ENCODE measurements around the gene HEXD.
A peak's percentile ranks its signal among the peaks of the same experiment; 100 is the strongest.
"Not testable (repeated sequence)": the region's sequence is repeated elsewhere in the genome, so short reads cannot be mapped to it uniquely, and the experiment has no call there.

HEXD gene

GRCh38 chr17:82396601-82397435, 21.3 kb upstream of the HEXD start:
- peak; percentile 90 for DNase-seq (ENCODE audit: low spot score)

GRCh38 chr17:82397449-82398335, 20.5 kb upstream of the HEXD start:
- no peak for DNase-seq (ENCODE audit: low spot score)

- DNase-seq (ENCODE audit: low spot score): peak; percentile 89
These were observed 19.1 kb upstream of the HEXD start for GRCh38 chr17:82399041-82399441.

GRCh38 chr17:82399601-82400101, 18.5 kb upstream of the HEXD start:
- peak; percentile 31 for DNase-seq (ENCODE audit: low spot score)

GRCh38 chr17:82400206-82400605, 17.9 kb upstream of the HEXD start:
- DNase-seq (ENCODE audit: low spot score): peak; percentile 24

GRCh38 chr17:82400830-82401229, 17.3 kb upstream of the HEXD start:
- peak; percentile 72 for DNase-seq (ENCODE audit: low spot score)

GRCh38 chr17:82402865-82403264, 15.3 kb upstream of the HEXD start:
- no peak for DNase-seq (ENCODE audit: low spot score)

- no peak for DNase-seq (ENCODE audit: low spot score)
These were observed 14.2 kb upstream of the HEXD start for GRCh38 chr17:82403662-82404660.

GRCh38 chr17:82405051-82405450, 13.1 kb upstream of the HEXD start:
- no peak for DNase-seq (ENCODE audit: low spot score)

- no peak for DNase-seq (ENCODE audit: low spot score)
These were observed 11.9 kb upstream of the HEXD start for GRCh38 chr17:82406131-82406671.

- DNase-seq (ENCODE audit: low spot score): no peak
These were observed 10.9 kb upstream of the HEXD start for GRCh38 chr17:82407255-82407654.

GRCh38 chr17:82408288-82408937, 9.7 kb upstream of the HEXD start:
- DNase-seq (ENCODE audit: low spot score): no peak

GRCh38 chr17:82408938-82409318, 9.2 kb upstream of the HEXD start:
- DNase-seq (ENCODE audit: low spot score): no peak

- DNase-seq (ENCODE audit: low spot score): no peak
These were observed 8.0 kb upstream of the HEXD start for GRCh38 chr17:82410014-82410716.

- DNase-seq (ENCODE audit: low spot score): no peak
These were observed 6.6 kb upstream of the HEXD start for GRCh38 chr17:82411396-82412053.

GRCh38 chr17:82412081-82412480, 6.1 kb upstream of the HEXD start:
- DNase-seq (ENCODE audit: low spot score): not testable (repeated sequence)

- DNase-seq (ENCODE audit: low spot score): no peak
These were observed 5.3 kb upstream of the HEXD start for GRCh38 chr17:82412535-82413520.

- DNase-seq (ENCODE audit: low spot score): peak; percentile 85
These were observed 3.4 kb upstream of the HEXD start for GRCh38 chr17:82414548-82415281.

Data from AG08395 (cell line).